ENCODE data around the gene PRKAG2. TPM values are rescaled to one million over a fixed set of nuclear protein-coding genes. Genes with fewer than 3 reads are reported as not detected.

The PRKAG2 gene
- total and polyA plus RNA-seq, 2 of the 8 experiments (the other 6 are each of a cell fraction or from before 2014, with no cell fraction given), result 7.5 to 18.1 TPM

GRCh38 chr7:151902311-151902710 is 25.4 kb upstream of the PRKAG2 start (continued):
- no peak for TF ChIP-seq KDM1A (IDR thresholded peaks at IDR 0.05; ENCODE audit: borderline replicate concordance, low read length)
- TF ChIP-seq RAD21 (IDR thresholded peaks at IDR 0.05 in 1 of 2, conservative IDR thresholded peaks at IDR 0.05 in 1 of 2; ENCODE audit: low read depth in 2 of 2, low read length in 2 of 2), result no peak
- no peak for TF ChIP-seq MAFK (IDR thresholded peaks at IDR 0.05; ENCODE audit: low read depth, low read length)
- no peak for TF ChIP-seq BCL11A (IDR thresholded peaks at IDR 0.05; ENCODE audit: low read depth in 2 of 2, low read length in 2 of 2)
- TF ChIP-seq SUZ12 (IDR thresholded peaks at IDR 0.05; ENCODE audit: low read length), result no peak
- TF ChIP-seq TEAD4 (IDR thresholded peaks at IDR 0.05; ENCODE audit: low read depth, low read length), result no peak

Data from H1 (cell line).